NCI-H2196 (cell line): ENCODE measurements around the gene SPATA33.

Source experiments
- DNase-seq: peaks from one replicate; lab custom pipeline; 2025; ENCODE audit not compliant: unreplicated experiment; lab: John Stamatoyannopoulos, UW

The SPATA33 gene

DNA sequence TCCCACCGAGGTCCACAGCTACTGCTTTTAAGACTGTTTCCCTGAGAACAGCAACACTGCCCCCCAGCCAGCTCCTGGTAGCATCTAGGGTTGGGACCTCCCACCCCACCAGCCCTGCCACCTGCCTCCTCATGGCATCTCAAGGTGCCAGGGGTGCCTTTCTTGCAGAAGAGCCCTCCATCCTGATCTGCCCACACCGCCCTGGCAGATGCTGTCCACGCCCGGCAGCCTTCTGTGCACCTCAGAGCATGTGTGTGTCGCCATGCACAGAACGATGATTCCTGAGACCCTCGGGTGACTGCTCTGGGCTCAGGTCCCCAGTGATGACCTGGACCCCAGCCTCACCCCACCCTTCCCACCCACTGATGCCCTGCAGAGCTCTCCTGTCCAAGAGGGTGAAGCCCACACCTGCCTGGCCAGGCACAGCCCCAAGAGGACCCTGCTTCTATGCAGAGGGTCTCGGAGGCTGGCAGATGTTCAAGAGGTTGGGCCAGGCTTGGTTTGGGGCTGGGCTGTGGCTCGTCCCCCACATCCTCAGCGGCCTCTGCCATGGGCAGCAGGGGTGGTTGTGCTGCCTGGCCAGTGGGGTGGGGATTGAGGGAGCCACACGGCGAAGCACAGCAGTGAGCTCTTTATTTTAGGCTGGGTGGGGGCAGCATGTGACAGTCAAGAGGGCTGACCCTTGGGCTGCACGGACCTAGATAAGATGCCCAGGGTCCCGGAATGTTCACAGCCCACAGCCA lies 49.1 kb downstream of the SPATA33 start:
- DNase-seq: no peak

DNA sequence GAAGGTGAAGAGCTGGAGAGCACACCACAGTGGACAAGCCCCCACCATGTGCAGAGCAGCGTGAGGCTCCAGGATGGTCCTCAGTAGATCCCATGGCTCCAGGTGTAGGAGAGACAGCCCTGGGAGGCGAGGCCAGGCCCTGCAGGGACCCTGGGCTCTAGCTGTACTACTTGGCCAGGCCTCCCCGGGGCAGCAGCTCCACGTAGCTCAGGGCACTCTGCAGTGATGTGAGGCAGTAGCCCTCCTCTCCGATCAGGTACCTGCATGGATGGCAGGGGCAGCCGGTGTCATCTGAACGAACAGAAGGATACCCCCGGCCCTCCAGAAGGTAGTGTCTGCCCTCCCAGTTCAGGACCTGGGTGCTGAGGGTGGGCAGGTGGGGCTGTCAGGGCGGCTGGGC lies 50.1 kb downstream of the SPATA33 start:
- DNase-seq: no peak

DNA sequence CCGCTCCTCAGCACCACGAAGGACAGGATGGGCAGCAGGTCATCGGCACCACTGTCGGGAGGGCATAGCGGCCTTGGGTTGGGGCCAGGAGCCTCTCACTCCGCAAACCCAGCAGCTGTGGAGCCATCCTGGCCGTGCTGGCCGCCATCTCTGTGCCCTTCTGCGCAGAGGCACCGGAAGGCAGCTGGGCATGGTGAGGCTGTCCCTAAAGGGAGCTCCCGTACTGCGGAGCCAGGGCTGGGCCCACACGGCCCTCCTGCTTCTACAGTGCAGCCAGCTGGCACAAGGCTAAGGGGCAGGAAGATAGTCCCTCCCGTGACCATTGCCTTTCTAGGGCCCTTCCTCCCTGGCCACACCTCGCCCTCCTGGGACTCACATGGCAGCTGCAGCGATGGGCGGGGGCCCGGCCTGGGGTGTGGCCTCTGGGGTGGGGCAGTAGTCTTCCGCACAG lies 50.9 kb downstream of the SPATA33 start:
- no peak for DNase-seq

DNA sequence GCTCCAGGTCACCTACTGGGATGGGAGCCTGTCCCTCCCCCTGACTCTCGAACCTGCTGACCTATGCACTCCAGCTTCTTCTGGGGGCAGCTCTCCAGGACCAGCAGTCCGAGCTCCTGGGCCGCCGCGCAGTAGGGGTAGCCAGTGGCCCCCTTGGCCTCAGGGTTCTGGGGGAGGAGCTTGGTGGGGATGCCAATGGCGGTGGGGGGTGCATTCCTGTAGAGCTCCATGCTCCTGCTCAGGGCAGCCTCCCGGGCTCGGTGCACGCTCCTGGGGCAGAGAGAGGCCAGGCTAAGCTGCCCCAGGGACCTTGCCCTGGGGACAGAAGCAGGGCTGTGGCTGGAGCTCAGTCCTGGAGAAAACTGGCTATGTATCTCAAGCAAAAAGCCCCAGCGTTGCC lies 51.5 kb downstream of the SPATA33 start:
- DNase-seq: no peak

DNA sequence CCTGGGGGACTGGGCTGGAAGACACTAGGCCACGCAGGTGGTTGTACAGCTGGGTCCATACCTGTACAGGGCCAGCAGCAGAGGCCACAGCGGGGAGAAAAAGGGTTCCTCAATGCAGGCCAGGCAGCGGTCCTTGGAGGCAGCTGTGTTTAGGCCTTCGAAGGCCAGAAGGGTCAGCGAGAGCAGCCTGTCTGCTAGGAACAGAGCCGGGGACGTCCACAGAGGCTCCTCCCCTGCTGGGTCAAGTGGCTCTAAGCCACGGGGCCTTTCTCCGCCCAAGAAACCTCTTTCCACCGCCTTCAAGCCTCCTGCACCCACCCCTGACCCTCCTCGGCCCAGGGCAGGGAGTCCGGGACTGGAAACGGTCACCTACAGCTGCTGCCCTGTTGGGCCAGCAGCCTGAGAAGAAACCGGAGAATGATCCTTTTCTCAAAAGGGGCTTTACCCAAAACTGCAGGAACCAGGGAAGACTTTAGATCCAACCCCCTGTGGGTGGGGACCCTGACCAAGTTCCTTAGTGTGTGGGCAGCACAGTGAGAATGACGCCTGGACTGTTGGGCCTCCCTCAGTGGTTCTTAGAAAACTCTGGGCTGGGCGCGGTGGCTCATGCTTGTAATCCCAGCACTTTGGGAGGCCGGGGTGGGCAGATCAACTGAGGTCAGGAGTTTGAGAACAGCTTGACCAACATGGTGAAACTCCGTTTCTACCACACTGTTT lies 52.2 kb downstream of the SPATA33 start:
- no peak for DNase-seq

DNA sequence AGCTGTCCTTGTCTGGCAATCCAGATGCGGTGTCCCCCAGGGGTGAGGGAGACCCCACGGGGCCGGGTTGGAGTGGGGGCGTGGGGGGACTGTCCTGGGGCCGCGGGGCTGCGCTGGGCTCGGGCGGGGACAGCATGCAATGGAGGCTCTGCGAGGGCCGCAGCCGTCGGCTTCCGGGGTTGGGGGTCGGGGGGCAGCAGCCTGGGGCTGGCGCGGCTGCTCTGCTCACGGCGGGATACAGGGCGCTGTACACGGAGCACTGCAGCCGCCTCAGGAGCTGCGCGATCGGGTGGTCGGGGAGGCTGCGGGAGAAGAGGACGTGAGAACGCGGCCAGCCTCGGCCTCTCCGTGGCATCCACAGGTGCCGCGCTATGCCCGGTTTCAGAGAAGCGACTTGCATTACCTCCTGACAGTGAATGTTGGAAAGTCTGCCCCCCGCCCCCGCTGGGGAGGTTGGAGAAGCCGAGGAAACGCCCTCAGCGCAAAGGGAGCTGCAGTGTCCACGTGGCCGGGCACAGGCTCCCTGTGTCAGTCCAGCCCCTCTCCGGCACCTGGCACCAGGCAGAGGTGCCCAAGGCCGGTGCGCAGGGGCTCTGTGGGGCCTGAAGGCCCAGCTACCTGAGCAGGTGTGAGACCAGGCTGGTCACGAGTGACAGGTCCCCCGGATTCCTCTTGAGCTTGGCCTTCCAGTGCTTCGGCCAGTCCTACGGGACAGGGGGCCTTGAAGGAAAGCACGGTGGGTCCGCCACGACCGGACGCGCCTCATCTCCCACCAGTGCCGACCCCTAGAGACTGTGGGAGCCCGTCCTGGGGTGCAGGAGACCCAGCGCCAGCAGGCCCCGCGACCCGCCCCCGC lies 53.3 kb downstream of the SPATA33 start:
- no peak for DNase-seq

DNA sequence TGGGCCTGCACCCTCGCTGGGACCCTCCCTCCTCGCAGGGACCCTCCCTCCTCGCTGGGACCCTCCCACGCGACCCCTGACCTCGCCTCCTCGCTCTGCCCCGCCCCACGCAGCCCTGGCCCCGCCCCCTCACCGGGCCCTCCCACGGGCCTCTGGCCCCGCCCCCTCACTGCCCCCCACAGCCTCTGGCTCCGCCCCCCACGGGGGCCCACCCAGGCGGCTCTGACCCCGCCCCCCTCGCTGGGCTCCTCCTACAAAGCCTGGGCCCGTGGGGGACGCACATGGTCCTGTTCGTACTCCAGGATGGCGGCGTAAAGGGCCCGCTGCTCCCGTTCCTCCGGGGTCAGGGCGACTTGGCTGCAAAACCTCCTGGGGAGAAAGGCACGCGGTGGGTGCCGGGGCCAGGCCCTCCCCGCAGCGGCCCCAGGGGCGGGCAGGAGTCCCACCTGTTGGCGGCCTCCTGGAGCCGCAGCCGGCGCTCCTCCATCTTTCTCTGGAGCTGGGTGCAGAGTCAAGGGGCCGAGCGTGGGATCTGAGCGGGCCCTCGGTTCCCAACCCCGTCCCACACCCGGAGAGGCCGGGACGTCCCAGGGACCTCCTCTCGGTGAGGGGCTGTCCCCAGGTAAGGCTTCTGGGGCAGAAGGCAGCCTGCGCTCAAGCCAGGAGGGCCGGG lies 54.1 kb downstream of the SPATA33 start:
- DNase-seq: no peak

DNA sequence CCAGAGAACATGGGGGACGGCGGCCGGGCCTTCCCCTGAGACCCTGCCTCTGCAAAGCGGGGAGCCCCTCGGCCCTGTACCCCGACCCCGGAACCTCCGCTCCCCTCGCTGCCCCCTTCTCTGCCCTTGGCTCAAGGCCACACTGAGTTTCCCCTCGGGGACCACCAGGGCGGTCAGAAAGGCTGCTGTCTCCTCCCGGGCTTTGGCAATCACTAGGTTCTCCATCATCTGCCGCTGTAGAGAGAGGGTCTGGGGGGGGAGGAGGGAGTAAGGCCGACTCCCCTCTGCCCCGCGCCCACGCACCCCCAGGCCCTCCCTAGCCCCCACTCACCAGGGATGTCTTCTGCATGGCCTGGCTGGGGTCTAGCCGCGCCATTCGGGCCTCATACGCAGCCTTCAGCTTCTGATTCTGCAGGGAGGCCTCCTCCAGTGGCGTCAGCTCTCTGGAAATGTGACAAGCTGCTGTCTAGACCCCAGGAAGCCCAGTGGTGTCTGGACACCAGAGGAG lies 54.7 kb downstream of the SPATA33 start:
- no peak for DNase-seq

DNA sequence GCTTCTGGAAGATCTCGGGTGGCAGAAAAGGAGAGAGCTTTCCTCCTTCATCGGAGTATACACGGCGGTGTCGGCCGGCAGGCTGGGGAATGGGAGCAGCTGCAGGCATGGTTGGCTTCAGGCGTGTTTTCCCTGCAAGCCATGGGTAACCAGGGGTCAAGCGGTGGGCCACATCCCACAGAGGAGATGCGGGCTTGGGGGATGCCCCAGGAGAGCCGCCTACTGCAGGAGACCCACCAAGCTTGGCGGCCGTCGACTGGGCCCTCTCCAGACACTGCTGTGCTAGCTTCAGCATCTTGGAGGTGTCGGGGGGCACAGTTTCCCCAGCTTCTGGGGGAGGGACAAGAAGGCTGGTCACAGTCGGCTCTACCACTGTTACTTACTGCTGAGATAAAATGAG lies 58.9 kb downstream of the SPATA33 start:
- no peak for DNase-seq

DNA sequence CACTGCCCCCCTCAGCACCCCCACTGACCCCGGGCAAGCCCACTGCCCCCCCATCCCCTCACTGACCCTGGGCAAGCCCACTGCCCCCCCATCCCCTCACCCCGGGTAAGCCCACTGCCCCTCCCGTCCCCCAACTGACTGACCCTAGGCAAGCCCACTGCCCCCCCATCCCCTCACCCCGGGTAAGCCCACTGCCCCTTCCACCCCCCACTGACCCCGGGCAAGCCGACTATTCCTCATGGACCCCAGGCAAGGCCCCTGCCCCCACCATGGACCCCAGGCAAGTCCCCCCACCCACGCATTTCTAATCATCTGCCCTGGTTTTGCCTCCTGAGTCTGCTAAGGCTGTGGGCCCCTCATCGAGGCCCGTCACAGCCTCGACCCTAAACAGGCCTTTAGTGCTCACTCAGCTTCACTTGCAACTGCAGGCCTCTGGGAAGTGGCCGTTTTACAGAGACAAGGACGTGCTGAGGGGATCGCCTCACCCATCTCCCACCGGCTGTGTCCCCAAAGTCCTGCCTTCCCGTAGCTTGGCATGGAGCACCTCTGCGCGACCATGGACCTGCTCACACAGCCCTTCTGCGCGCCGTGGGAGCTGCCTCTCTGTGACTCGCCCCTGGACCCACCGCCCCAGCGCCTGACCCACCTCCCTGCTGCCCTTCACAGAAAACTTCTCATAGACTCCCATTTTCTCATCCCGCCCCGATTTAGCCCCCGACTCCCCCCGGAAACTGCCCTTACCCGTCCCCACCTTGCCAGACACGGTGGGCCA lies 59.5 kb downstream of the SPATA33 start:
- no peak for DNase-seq

DNA sequence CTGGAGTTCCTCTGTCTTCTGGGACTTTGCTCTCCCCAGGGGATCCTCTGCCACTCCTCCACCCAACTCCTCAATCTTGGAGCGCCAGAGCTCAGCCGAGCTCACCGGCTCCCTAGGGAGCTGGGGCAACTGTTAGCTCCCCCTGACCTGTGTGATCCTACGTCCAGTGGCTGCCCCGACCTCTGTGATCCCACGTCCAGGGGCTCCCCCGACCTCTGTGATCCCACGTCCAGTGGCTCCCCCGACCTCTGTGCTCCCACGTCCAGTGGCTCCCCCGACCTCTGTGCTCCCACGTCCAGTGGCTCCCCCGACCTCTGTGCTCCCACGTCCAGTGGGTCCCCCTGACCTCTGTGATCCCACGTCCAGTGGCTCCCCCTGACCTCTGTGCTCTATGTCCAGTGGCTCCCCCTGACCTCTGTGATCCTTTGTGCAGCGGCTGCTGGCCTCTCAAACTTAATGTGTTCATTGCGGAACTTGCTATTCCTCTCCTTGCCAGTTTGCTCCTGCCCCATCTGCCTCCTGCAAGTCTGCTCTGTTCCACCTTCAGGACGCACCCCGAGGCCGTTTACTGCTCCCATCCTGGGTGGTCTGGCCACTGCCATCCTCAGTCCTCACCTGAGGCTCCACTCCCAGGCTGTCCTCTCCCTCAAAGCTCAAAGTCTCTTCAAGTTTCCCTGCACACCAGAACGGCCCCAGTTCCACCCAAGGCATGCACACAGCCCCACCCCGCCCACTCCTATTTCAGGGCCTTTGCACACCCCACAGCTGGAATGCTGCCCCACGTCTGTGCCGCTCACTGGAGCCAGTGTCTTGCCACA lies 60.3 kb downstream of the SPATA33 start:
- DNase-seq: no peak
